ENCODE measurements around the gene SEL1L3.
"Not testable (repeated sequence)": the region's sequence is repeated elsewhere in the genome, so short reads cannot be mapped to it uniquely, and the experiment has no call there.

SEL1L3 gene

GRCh38 chr4:25862411-25863346 lies at the start of gene SEL1L3:
Gene SEL1L3 (minus strand): TSS chr4:25862988. CDS start chr4:25862836, 152 bp downstream.
- DNase-seq (ENCODE audit: low read depth in 3 of 3), result peak in 2 of 3 donors; percentile 21 to 55

- no peak for DNase-seq (ENCODE audit: low read depth in 3 of 3)
Observed at GRCh38 chr4:25911356-25911755, 48.6 kb upstream of the SEL1L3 start.

- no peak for DNase-seq (ENCODE audit: low read depth in 3 of 3)
Observed at GRCh38 chr4:25908491-25908901, 45.7 kb upstream of the SEL1L3 start.

DNA sequence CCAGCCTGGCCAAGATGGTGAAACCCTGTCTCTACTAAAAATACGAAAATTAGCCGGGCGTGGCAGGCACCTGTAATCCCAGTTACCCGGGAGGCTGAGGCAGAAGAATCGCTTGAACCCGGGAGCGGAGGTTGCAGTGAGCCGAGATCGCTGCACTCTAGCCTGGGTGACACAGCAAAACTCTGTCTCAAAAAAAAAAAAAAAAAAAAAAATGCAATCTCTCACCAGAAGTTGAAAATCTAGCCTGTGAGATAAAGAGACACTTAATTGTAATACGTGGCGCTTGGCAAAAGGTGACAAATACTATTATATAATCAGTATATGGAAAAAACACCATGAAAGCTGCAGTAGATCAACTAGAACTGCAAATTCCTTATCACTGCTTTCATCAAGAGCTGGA lies 43.3 kb upstream of the SEL1L3 start:
- DNase-seq (ENCODE audit: low read depth in 3 of 3), result not testable (repeated sequence)

DNA sequence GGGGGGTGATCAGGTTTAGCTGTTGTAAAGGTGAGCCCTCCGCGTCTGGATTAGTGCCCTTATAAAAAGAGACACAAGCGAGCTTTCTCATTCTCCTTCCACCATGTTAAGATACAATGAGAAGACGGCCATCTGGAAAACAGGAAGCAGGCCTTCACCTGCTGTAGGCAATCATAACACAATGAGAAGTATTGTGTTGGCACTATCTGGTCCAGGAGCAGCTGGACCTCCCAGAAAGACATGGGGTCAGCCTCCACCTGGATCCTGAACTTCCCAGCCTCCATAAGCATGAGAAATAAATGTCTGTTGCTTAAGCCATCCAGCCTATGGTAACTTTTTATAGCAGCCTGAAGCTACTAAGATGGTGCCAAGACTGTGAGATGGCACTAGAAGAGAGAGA lies 42.6 kb upstream of the SEL1L3 start:
- no peak for DNase-seq (ENCODE audit: low read depth in 3 of 3)

- no peak for DNase-seq (ENCODE audit: low read depth in 3 of 3)
Observed at GRCh38 chr4:25904748-25905082, 41.9 kb upstream of the SEL1L3 start.

DNA sequence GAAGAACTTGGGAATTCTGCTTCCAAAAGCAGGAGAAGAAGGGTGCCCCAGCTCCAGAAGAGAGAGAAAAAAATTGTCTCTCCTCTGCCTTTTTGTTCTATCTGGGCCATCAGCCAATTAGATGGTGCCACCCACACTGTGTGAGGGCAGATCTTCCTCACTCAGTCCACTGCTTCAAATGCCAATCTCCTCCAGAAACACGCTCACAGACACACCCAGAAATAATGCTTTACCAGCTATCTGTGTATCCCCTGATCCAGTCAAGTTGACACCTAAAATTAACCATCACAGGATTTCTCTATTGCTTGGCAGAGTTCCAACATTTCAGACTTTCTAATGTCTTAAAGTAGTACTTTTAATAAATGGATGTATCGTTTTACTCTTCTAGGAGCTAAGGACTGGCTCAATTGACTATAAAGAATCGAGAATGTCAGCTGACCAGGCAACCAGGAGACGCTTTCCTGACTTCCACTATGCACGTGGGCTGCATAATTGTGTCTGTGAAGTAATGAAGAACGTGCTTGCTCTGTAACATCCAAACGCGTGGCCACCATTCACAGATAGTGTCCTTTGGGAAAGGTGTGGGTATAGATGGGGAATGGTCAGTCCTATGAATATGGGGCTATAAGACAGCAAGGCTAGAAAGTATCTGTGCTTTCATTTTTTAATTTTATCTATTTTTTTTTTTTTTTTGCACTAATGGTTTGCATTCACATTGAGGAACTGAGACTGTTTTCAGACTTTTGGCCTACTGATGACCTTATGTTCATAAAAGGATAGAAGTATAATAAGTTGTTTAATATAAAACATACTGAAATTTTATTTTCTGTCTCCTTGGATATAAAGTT lies 41.3 kb upstream of the SEL1L3 start:
- DNase-seq (ENCODE audit: low read depth in 3 of 3), result no peak

GRCh38 chr4:25901030-25901430 lies 38.2 kb upstream of the SEL1L3 start:
- DNase-seq (ENCODE audit: low read depth in 3 of 3), result no peak

DNA sequence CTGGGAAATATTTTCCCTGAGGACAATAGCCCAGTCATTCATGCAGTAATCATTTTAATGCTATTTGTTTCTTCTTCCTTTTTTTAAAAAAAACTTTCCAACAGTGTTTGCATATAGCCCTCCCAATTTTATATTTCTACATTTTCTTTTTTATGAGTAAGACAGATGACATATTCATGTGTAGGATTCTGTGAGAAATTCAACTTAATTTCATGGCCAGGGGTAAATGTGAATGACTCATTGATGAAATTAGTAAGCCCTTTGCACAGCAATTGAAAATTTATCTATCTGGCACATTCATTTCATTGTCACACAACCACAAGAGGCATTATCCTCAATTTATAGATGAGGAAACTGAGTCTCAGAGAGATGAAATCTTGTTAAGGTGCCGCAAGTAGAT lies 37.5 kb upstream of the SEL1L3 start:
- no peak for DNase-seq (ENCODE audit: low read depth in 3 of 3)

GRCh38 chr4:25896776-25897539 lies 34.2 kb upstream of the SEL1L3 start:
- no peak for DNase-seq (ENCODE audit: low read depth in 3 of 3)

DNA sequence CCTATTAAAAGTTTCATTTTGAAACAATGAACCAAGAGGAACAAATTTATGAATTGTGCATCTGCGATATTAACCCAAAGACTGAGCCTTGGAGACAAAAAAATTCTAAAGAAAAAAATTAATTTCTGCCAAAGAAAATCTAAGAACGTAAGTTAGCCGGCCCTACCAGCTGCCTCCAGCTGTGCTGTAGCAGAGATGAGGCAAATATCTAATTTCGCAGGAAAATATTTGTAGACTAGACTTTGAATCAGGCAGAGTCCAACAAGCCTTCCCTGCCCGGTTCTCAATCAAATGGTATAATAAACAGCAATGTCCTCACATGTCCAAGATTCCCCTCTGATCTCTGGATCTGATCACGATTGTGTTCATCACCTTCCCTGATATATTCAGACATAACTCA lies 30.0 kb upstream of the SEL1L3 start:
- DNase-seq (ENCODE audit: low read depth in 3 of 3), result no peak

DNA sequence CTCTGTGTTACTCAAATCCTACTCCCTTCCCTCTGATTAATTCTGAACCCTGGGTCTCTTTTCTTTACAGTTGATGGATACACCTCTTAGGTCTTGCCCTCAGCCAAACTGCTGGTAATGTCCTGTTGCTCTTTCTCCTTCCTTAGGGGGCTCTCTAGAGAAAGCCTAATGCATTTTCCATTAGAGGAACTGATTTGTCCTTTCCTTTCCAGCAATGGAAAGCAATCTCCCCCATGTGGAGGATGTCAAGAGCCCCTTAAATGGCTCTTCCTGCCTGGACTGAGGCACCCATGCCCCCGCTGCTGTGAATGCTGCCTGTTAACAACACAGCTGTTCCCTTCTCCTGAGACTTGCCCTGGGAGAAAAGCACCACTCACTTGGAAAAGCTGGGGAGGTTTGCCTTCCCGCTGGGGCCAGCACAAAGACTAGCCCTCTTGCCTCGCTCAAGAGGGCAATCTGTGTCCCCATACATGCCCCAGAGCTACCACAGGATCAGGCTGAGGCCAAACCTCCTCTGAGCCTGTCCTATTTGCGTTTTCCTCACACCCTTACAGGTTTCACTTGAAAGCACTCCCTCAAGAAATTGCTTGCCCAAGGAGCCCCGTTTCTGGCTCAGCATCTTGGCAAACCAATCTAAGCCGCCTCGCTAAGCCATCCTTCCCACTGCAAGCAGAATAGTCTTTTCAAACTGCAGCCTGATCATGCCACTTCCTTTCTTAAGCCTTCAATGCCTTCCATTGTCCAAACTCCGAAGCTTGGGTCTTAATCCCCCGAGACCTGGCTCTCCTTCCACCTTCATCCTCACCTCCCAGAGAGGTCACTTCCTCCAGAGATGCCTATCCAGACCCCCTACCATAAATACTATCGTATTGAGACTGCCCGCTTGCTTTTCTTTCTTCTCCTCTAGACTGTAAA lies 28.0 kb upstream of the SEL1L3 start:
- no peak for DNase-seq (ENCODE audit: low read depth in 3 of 3)

DNA sequence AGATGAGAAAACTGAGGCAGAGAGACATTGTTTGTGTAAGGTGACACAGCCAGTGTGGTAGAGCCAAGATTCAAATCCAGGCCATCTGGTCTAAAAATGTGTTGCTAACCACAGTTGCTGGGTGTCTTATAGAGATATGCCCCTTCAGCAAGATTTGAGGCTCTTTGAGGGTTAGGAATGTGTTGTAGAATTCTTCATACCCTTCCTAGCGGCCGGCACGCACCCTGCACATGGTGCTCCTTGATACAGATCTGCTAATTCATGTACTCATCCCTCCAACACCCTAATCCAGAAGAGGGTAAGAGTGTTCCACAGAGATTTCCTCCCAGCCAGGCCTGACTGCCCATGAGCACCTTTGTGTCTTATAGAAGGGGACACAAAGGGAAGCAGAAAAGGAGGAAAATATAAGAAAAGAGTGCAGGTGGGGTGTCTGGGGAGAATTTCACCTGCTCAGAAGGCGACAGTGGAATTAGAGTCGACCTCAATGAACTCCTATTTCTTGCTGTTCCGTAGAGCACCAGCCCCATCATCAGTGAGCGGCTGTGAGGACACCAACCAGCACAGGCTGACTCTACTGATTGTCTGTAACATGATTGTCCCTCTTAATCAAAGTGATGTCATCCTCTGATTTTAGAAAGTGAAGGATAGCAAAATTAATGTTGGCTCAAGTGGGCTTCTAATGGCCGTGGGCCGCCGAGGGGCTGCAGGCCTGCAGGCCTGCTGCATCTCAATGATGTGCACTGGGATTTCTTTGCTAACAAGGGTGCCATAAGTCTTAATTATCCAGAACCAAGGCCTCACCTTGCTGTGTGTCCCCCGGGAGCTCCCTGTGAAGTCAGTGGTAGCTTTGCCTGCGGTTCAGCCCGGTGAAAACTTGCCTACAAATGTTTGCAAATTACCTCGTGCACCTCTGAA lies 27.1 kb upstream of the SEL1L3 start:
- no peak for DNase-seq (ENCODE audit: low read depth in 3 of 3)

GRCh38 chr4:25888781-25889180 lies 26.0 kb upstream of the SEL1L3 start:
- no peak for DNase-seq (ENCODE audit: low read depth in 3 of 3)

- DNase-seq (ENCODE audit: low read depth in 3 of 3), result no peak
Observed at GRCh38 chr4:25884031-25884782, 21.4 kb upstream of the SEL1L3 start.

- no peak for DNase-seq (ENCODE audit: low read depth in 3 of 3)
Observed at GRCh38 chr4:25883565-25883964, 20.8 kb upstream of the SEL1L3 start.

GRCh38 chr4:25882226-25882625 lies 19.4 kb upstream of the SEL1L3 start:
- no peak for DNase-seq (ENCODE audit: low read depth in 3 of 3)

GRCh38 chr4:25881193-25881592 lies 18.4 kb upstream of the SEL1L3 start:
- no peak for DNase-seq (ENCODE audit: low read depth in 3 of 3)

- DNase-seq (ENCODE audit: low read depth in 3 of 3), result no peak
Observed at GRCh38 chr4:25879991-25880651, 17.3 kb upstream of the SEL1L3 start.
